ENCODE measurements around the gene APBB1. TPM values are rescaled to one million over a fixed set of nuclear protein-coding genes. Genes with fewer than 3 reads are reported as not detected.

Gene APBB1
- total and polyA plus RNA-seq, 9 of the 15 experiments (the other 6 are each of a cell fraction or from before 2014, with no cell fraction given), result 0.04 to 0.73 (median 0.40) TPM

GRCh38 chr11:6403539-6403938 is 15.4 kb downstream of the APBB1 start:
- Histone ChIP-seq H3K27ac (ENCODE audit: extremely low read depth, low read depth, low read length) (no peak overlapping the region), H3K36me3 (ENCODE audit: control insufficient read depth, insufficient read depth, low read length) (no peaks in the 10 kb centered on the region), H3K4me3 (no peak overlapping the region), H3K4me1 (replicated peaks in 1 of 2; ENCODE audit: control insufficient read depth in 2 of 2, insufficient read depth in 2 of 2, low read length in 2 of 2) (peaks cover 0 to 7% of the 10 kb centered on the region in 2 experiments; a peak in 3 of 5 replicates), H2AFZ (ENCODE audit: low read depth, low read length) (no peak overlapping the region), H3K9ac (ENCODE audit: insufficient read depth in 1 of 2, low read depth in 2 of 2, low read length in 2 of 2) (no peak overlapping the region), H3K4me2 (ENCODE audit: insufficient read depth, low read length) (no peak overlapping the region), H3K9me3 (replicated peaks; ENCODE audit: control insufficient read depth, insufficient read depth, low read depth, low read length) (no peaks in the 10 kb centered on the region), H3K27me3 (ENCODE audit: control insufficient read depth in 2 of 2, insufficient read depth in 2 of 2, low read length in 2 of 2) (peaks cover 25 to 64% of the 10 kb centered on the region in 2 experiments; a peak in 4 of 5 replicates), H3K79me2 (ENCODE audit: control insufficient read depth, insufficient read depth, low read length) (no peaks in the 10 kb centered on the region), H3K9me1 (ENCODE audit: control insufficient read depth, insufficient read depth, low read length) (no peaks in the 10 kb centered on the region), H4K20me1 (replicated peaks; ENCODE audit: control insufficient read depth, insufficient read depth, low read length) (0 out of 2 replicates have a peak, but pooled peaks cover 3% of the 10 kb centered on the region)
- BruUV-seq (replicated peaks), result no TSS peak
- TF ChIP-seq DEAF1 (CRISPR knock-in tag; IDR thresholded peaks at IDR 0.05), result no peak
- TF ChIP-seq L3MBTL2 (IDR thresholded peaks at IDR 0.05), result no peak
- no peak for TF ChIP-seq SFPQ (IDR thresholded peaks at IDR 0.05; ENCODE audit: low read depth, low read length)
- TF ChIP-seq ZNF696 (CRISPR knock-in tag; conservative IDR thresholded peaks at IDR 0.05), result no peak
- ChIA-PET CTCF (ENCODE audit: low intra/inter-chr PET ratio) (no interaction called here), POLR2A (interaction anchor here (0.5 to 1.5 kb wide), 4 partner anchors 8 to 57 kb away, joined by 3 to 5 read pairs (median 3); partner anchors contain the start of gene APBB1)
- no peak for ATAC-seq
- no peak for FAIRE-seq
- 10% methylated on average over 8 of the region's 8 CpGs for WGBS (ENCODE audit: insufficient coverage, low coverage, missing lambda C conversion rate)
- in situ Hi-C loops (cut with MboI) (no loop called here), intact Hi-C loops (cut with micrococcal nuclease) (no loop called here)
- DNase-seq (ENCODE audit: extremely low read depth in 1 of 4, low spot score in 3 of 4), result no peak

All from K562 (cell line).